Neuronal stem cell (in vitro differentiated cells): ENCODE results near the gene THOP1.

ENCODE experiments used
- DNase-seq: peaks from one replicate; pipeline ENCODE4 v3.0.0-alpha.2; 2013; ENCODE audit warnings: low spot score
- H2AFZ ChIP-seq: one replicate; pipeline ENCODE4 v1.6.1; 2013; ENCODE audit warnings: mild to moderate bottlenecking, low read length, inconsistent platforms
- H2AK5ac ChIP-seq: 2 replicates; pipeline ENCODE4 v1.6.1; 2013; ENCODE audit warnings: low read depth, mild to moderate bottlenecking, inconsistent platforms, low read length, moderate library complexity, mixed read lengths
- H2BK120ac ChIP-seq: 2 replicates; pipeline ENCODE4 v1.6.1; 2013; ENCODE audit warnings: low read depth, mild to moderate bottlenecking, inconsistent platforms, low read length, moderate library complexity, mixed read lengths
- H2BK12ac ChIP-seq: one replicate; pipeline ENCODE4 v1.6.1; 2013; ENCODE audit warnings: low read length, inconsistent platforms
- H2BK15ac ChIP-seq: 2 replicates; pipeline ENCODE4 v1.6.1; 2013; ENCODE audit warnings: mild to moderate bottlenecking, low read length, inconsistent platforms, mixed read lengths
- H2BK5ac ChIP-seq: one replicate; pipeline ENCODE4 v1.6.1; 2013; ENCODE audit warnings: inconsistent platforms, mild to moderate bottlenecking, low read length, moderate library complexity
- H3K14ac ChIP-seq: one replicate; pipeline ENCODE4 v1.6.1; 2013; ENCODE audit warnings: low read length, inconsistent platforms
- H3K18ac ChIP-seq: 2 replicates; pipeline ENCODE4 v1.6.1; 2013; ENCODE audit warnings: low read length, inconsistent platforms
- H3K23ac ChIP-seq: 2 replicates; pipeline ENCODE4 v1.6.1; 2013; ENCODE audit warnings: low read depth, mild to moderate bottlenecking, mixed read lengths, low read length, inconsistent platforms; ENCODE audit not compliant: poor library complexity
- H3K27ac ChIP-seq: replicated peaks from 3 replicates; pipeline ENCODE4 v1.5.1; 2013; ENCODE audit warnings: low read length, inconsistent platforms
- H3K27me3 ChIP-seq, 3 experiments: 2 replicates each; pipeline ENCODE4 v1.6.1; 2013; ENCODE audit warnings: low read length in 3 of 3, mild to moderate bottlenecking in 2 of 3, inconsistent platforms in 1 of 3, low read depth in 1 of 3, mixed read lengths in 1 of 3, moderate library complexity in 1 of 3; ENCODE audit not compliant: control insufficient read depth in 3 of 3, insufficient read depth in 3 of 3
- H3K36me3 ChIP-seq, 2 donors: replicated peaks in 1 of 2; 2 replicates each; pipeline ENCODE4 v1.6.1; 2013; ENCODE audit warnings: low read length in 2 of 2; ENCODE audit not compliant: control insufficient read depth in 2 of 2, insufficient read depth in 2 of 2
- H3K4ac ChIP-seq: 2 replicates; pipeline ENCODE4 v1.6.1; 2013; ENCODE audit warnings: inconsistent platforms, mild to moderate bottlenecking, low read length, moderate library complexity
- H3K4me1 ChIP-seq, 2 donors: 1 replicate in 1 of 2; 2 replicates in 1 of 2; pipeline ENCODE4 v1.6.1; 2013; ENCODE audit warnings: low read length in 2 of 2, low read depth in 1 of 2; ENCODE audit not compliant: control insufficient read depth in 2 of 2, insufficient read depth in 1 of 2
- H3K4me2 ChIP-seq: one replicate; pipeline ENCODE4 v1.6.1; 2013; ENCODE audit warnings: mild to moderate bottlenecking, low read length, inconsistent platforms; ENCODE audit not compliant: insufficient read depth, poor library complexity, severe bottlenecking
- H3K4me3 ChIP-seq, 2 donors: 2 replicates each; pipeline ENCODE4 v1.5.1; 2013; ENCODE audit warnings: low read length in 2 of 2, mild to moderate bottlenecking in 2 of 2, inconsistent platforms in 1 of 2, moderate library complexity in 1 of 2
- H3K79me1 ChIP-seq: one replicate; pipeline ENCODE4 v1.6.1; 2013; ENCODE audit warnings: low read depth, mild to moderate bottlenecking, inconsistent platforms, low read length, moderate library complexity
- H3K9ac ChIP-seq: one replicate; pipeline ENCODE4 v1.6.1; 2013; ENCODE audit warnings: mild to moderate bottlenecking, low read depth, low read length, inconsistent platforms; ENCODE audit not compliant: poor library complexity
- H3K9me3 ChIP-seq, 2 donors: replicated peaks in 1 of 2; 2 replicates each; pipeline versions ENCODE3 to v1.6.1; 2013; ENCODE audit warnings: low read length in 2 of 2, mild to moderate bottlenecking in 2 of 2, inconsistent platforms in 1 of 2, low read depth in 1 of 2, mixed read lengths in 1 of 2, moderate library complexity in 1 of 2; ENCODE audit not compliant: control insufficient read depth in 2 of 2, insufficient read depth in 1 of 2
- H4K8ac ChIP-seq: one replicate; pipeline ENCODE4 v1.6.1; 2013; ENCODE audit warnings: low read depth, mild to moderate bottlenecking, inconsistent platforms, low read length, moderate library complexity
- H4K91ac ChIP-seq: one replicate; pipeline ENCODE4 v1.6.1; 2013; ENCODE audit warnings: low read length, low read depth, mild to moderate bottlenecking, inconsistent platforms; ENCODE audit not compliant: poor library complexity
- WGBS, 2 donors: extraction: QIAGEN DNeasy Blood & Tissue Kit; methylation state at CpG; one replicate each; pipeline ENCODE4 v1.1.7; 2013; ENCODE audit warnings: missing lambda C conversion rate in 2 of 2, mixed read lengths in 1 of 2; ENCODE audit not compliant: insufficient read length in 2 of 2, insufficient replicate concordance in 1 of 2; ENCODE audit errors: extremely low coverage in 2 of 2; 5-methylcytosine and 5-hydroxymethylcytosine counted together

Gene THOP1

DNA sequence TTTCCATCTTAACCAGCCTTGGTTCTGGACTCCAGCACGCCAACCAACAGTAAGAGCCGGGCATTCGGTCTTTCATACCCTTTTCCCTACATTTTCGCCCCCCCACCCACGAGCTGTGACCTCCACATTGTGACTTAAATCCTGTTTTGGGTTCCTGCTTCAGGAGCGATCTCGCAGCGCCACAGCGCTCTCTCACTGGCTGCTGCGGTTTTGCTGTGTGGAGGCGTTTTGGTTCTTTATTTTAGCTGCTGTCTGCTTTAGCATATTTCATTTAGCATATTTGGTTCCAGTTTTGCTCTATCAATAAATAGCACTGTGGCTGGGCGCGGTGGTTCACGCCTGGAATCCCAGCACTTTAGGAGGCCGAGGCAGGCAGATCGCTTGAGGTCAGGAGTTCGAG lies 25.9 kb upstream of the THOP1 start:
- Histone ChIP-seq H3K4me3 (no peak overlapping the region), H3K4me1 (no peaks in the 10 kb centered on the region), H2BK15ac (no peak overlapping the region), H3K27me3 (no peaks in the 10 kb centered on the region), H3K4ac (no peak overlapping the region), H3K36me3 (peaks cover 54 to 90% of the 10 kb centered on the region in 2 donors), H3K27ac (no peak overlapping the region), H3K9me3 (peaks cover 0 to 5% of the 10 kb centered on the region in 2 donors), H2AFZ (no peak overlapping the region), H3K14ac (no peak overlapping the region), H2BK120ac (no peak overlapping the region), H2AK5ac (no peak overlapping the region), H3K23ac (no peak overlapping the region), H2BK5ac (no peak overlapping the region), H3K79me1 (peaks cover 7% of the 10 kb centered on the region), H3K18ac (no peak overlapping the region), H4K8ac (no peak overlapping the region), H4K91ac (no peak overlapping the region), H3K9ac (no peak overlapping the region), H3K4me2 (no peak overlapping the region), H2BK12ac (no peak overlapping the region)
- DNase-seq: no peak
- no CpG with 5 or more reads among the region's 17 CpGs for WGBS, 2 donors

DNA sequence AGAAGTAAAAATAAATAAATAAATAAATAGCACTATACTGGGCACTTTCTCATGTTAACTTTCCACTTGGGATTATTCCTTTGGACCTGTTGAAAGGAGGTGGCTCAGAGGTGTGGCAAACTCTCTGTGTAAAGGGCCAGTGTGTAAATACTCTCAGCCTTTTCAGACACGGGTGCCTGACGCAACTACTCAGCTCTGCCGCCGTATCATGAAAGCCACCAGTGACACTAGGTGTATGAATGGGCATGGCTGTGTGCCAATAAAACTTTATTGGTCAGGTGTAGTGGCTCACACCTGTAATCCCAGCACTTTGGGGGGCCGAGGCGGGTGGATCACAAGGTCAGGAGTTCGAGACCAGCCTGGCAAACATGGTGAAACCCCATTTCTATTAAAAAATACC lies 25.3 kb upstream of the THOP1 start:
- Histone ChIP-seq H3K18ac (no peak overlapping the region), H3K14ac (no peak overlapping the region), H2BK12ac (no peak overlapping the region), H2BK120ac (no peak overlapping the region), H2BK15ac (no peak overlapping the region), H3K27me3 (no peaks in the 10 kb centered on the region), H3K23ac (no peak overlapping the region), H3K27ac (no peak overlapping the region), H3K79me1 (peaks cover 4% of the 10 kb centered on the region), H3K4me2 (no peak overlapping the region), H2AK5ac (no peak overlapping the region), H3K4me1 (no peaks in the 10 kb centered on the region), H3K36me3 (peaks cover 55 to 90% of the 10 kb centered on the region in 2 donors), H2AFZ (no peak overlapping the region), H2BK5ac (no peak overlapping the region), H4K8ac (no peak overlapping the region), H3K4ac (no peak overlapping the region), H3K4me3 (no peak overlapping the region), H4K91ac (no peak overlapping the region), H3K9me3 (peaks cover 0 to 5% of the 10 kb centered on the region in 2 donors), H3K9ac (no peak overlapping the region)
- WGBS, 2 donors: no CpG with 5 or more reads among the region's 7 CpGs
- DNase-seq: no peak

DNA sequence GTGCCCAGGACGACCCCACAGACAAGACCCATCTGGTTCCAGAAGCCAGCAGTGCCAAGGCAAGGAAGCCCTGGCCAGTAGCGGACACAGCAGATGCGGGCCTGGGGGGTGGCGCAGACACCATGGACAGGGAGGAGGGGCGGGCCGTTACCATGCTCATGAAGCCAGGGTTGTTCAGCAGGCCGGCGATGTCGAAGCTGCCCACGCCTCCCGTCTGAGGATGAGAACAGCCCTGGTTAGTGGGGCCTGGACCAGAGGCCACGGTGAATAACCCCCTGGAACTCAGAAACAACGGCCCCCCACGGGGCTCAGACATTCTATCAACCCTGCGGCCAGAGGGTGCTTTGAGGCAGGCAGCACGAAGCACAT lies 24.0 kb upstream of the THOP1 start:
- Histone ChIP-seq H3K9me3 (peaks cover 0 to 5% of the 10 kb centered on the region in 2 donors), H2BK12ac (no peak overlapping the region), H2AK5ac (no peak overlapping the region), H3K18ac (no peak overlapping the region), H4K8ac (no peak overlapping the region), H3K4me3 (no peak overlapping the region), H3K4me2 (no peak overlapping the region), H2BK120ac (no peak overlapping the region), H3K4me1 (no peaks in the 10 kb centered on the region), H3K9ac (no peak overlapping the region), H2BK15ac (no peak overlapping the region), H2BK5ac (no peak overlapping the region), H2AFZ (no peak overlapping the region), H3K14ac (no peak overlapping the region), H3K23ac (no peak overlapping the region), H3K79me1 (peaks cover 4% of the 10 kb centered on the region), H3K4ac (no peak overlapping the region), H3K36me3 (peaks cover 51 to 89% of the 10 kb centered on the region in 2 donors), H3K27me3 (no peaks in the 10 kb centered on the region), H3K27ac (no peak overlapping the region), H4K91ac (no peak overlapping the region)
- no peak for DNase-seq
- WGBS, 2 donors: no CpG with 5 or more reads among the region's 16 CpGs

- no peak overlapping the region for H4K8ac ChIP-seq
- H3K4me1 ChIP-seq: no peaks in the 10 kb centered on the region
- WGBS, 2 donors: no CpG with 5 or more reads among the region's 43 CpGs
- no peak overlapping the region for H2BK15ac ChIP-seq
- no peak overlapping the region for H3K4me3 ChIP-seq
- no peaks in the 10 kb centered on the region for H3K27me3 ChIP-seq
- no peak overlapping the region for H3K14ac ChIP-seq
- H3K36me3 ChIP-seq: peaks cover 53 to 90% of the 10 kb centered on the region in 2 donors
- no peak overlapping the region for H4K91ac ChIP-seq
- H2BK12ac ChIP-seq: no peak overlapping the region
- no peak overlapping the region for H3K23ac ChIP-seq
- no peak overlapping the region for H3K4ac ChIP-seq
- H3K9me3 ChIP-seq: peaks cover 0 to 5% of the 10 kb centered on the region in 2 donors
- H3K27ac ChIP-seq: no peak overlapping the region
- no peak overlapping the region for H3K4me2 ChIP-seq
- H2AK5ac ChIP-seq: no peak overlapping the region
- no peak overlapping the region for H2BK5ac ChIP-seq
- no peak for DNase-seq
- no peak overlapping the region for H2BK120ac ChIP-seq
- no peak overlapping the region for H3K9ac ChIP-seq
- peaks cover 7% of the 10 kb centered on the region for H3K79me1 ChIP-seq
- H3K18ac ChIP-seq: no peak overlapping the region
- H2AFZ ChIP-seq: no peak overlapping the region
Observed at GRCh38 chr19:2761876-2762782, 23.2 kb upstream of the THOP1 start.
